Hepatocyte (in vitro differentiated cells): ENCODE results near the gene PRKAG2.

Experiments
- CTCF ChIP-seq: fragments of 200-600 bp; sonication (generic); IDR thresholded peaks from 2 replicates; pipeline ENCODE4 v1.5.1; 2016; ENCODE audit warnings: antibody characterized with exemption, mild to moderate bottlenecking; ENCODE audit not compliant: poor library complexity
- EZH2 ChIP-seq: fragments of 200-600 bp; sonication (generic); IDR thresholded peaks from 2 replicates; pipeline ENCODE4 v1.6.1; 2016; ENCODE audit warnings: antibody characterized with exemption, mild to moderate bottlenecking, borderline replicate concordance

DNA sequence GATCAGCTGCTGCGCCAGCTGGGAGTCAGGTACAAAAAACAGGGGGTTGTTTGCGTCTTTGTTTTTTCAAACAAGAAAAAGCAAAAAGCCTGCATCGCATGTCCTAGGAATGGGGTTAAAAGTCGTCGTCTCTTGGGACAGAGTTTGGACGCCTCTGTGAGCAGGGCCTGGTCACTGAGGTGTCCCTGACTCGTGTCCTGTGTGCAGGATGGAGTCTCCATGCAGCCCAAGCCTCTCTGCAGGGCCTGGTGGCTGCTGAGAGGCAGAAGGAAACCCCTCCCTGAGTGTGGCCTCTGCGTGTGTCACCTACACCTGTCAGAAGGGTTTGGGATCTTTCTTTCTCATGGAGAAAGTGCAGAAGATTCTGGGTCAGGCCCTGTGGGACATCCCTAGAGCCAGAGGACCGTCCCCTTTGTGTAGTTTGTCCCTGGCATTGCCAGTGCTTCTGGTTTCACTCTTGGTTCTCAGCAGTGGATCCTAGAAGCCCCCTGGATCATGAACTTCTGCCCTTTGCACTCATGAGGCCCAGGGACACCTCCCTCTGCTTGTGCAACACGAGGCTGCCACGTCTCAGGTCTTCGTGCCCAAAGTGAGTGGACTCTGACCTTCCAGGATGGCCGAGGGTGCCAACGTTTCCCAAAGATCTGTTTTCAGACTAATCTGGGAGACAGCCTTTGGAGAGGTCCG is 75.0 kb downstream of the PRKAG2 start:
- TF ChIP-seq CTCF = no peak
- TF ChIP-seq EZH2 = no peak
